Thyroid gland (tissue), 4 donors: ENCODE data around the gene AQP9.

ENCODE experiments used
- CTCF ChIP-seq, 6 experiments: fragments of 200-600 bp in 3 of 6; fragments of 450-650 bp in 3 of 6; sonication (generic) in 3 of 6; IDR thresholded peaks; one replicate each; pipeline ENCODE4 v1.5.1; 2016 to 2019; ENCODE audit warnings: antibody characterized with exemption in 6 of 6, mild to moderate bottlenecking in 2 of 6, inconsistent platforms in 1 of 6, moderate library complexity in 1 of 6
- POLR2A ChIP-seq, 2 donors: fragments of 450-650 bp; IDR thresholded peaks; one replicate each; pipeline ENCODE4 v1.6.1; 2017; ENCODE audit warnings: antibody characterized with exemption in 2 of 2, mild to moderate bottlenecking in 2 of 2, moderate library complexity in 1 of 2

- no peak for TF ChIP-seq CTCF (IDR thresholded peaks at IDR 0.05)
- no peak for TF ChIP-seq POLR2A (IDR thresholded peaks at IDR 0.05)
These were observed 42.8 kb upstream of the AQP9 start for GRCh38 chr15:58095415-58095814.
